ENCODE data around the gene MRPL40.
A peak's percentile ranks its signal among the peaks of the same experiment; 100 is the strongest.

DNA sequence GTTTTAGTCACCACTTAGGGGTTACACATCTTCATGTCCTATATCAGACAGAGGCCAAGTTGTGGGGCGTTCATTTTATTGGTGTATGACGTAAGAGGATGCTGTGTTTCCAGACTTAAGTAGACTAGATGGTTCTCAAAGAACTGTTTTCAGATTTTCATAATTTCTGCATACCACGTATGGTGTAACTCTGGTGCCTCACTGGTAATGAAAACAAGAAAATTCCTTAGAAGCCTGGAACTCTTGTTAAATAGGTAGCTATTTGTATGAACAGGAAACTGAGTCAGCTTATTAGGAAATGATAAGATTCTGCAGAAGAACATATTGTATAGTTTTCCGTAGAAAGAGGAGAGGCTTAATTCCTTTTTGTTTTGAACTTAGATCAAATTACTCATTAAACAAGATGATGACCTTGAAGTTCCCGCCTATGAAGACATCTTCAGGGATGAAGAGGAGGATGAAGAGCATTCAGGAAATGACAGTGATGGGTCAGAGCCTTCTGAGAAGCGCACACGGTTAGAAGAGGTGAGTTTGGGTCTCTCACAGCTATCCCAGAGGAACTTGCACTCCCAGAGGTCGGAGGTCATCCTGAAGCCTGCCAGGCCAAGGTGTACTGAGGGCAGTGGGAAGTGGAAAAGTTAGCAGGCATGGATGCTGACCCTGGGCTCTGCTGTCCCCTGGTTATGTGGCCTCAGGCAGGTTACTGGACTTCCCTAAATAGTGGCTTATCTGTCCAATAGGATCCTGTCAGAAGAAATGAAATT lies 51.3 kb downstream of the MRPL40 start:
- TF ChIP-seq, protein P1, sequence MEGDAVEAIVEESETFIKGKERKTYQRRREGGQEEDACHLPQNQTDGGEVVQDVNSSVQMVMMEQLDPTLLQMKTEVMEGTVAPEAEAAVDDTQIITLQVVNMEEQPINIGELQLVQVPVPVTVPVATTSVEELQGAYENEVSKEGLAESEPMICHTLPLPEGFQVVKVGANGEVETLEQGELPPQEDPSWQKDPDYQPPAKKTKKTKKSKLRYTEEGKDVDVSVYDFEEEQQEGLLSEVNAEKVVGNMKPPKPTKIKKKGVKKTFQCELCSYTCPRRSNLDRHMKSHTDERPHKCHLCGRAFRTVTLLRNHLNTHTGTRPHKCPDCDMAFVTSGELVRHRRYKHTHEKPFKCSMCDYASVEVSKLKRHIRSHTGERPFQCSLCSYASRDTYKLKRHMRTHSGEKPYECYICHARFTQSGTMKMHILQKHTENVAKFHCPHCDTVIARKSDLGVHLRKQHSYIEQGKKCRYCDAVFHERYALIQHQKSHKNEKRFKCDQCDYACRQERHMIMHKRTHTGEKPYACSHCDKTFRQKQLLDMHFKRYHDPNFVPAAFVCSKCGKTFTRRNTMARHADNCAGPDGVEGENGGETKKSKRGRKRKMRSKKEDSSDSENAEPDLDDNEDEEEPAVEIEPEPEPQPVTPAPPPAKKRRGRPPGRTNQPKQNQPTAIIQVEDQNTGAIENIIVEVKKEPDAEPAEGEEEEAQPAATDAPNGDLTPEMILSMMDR (IDR thresholded peaks at IDR 0.05; ENCODE audit: extremely low read depth in 1 of 2, insufficient read depth in 1 of 2, low read depth in 1 of 2, low read length in 2 of 2): no peak
- TF ChIP-seq POLR2AphosphoS5 (IDR thresholded peaks at IDR 0.05; ENCODE audit: insufficient read depth, low read depth, low read length) (peak; percentile 34), GATA2 (IDR thresholded peaks at IDR 0.05; ENCODE audit: insufficient read depth, insufficient read length, low read depth, low read length) (peak; percentile 72), EZH2 (IDR thresholded peaks at IDR 0.05; ENCODE audit: borderline replicate concordance, low read depth, low read length, severe bottlenecking) (no peak), MYC (IDR thresholded peaks at IDR 0.05; ENCODE audit: low read depth, low read length) (no peak)
- TF ChIP-seq, protein P2, sequence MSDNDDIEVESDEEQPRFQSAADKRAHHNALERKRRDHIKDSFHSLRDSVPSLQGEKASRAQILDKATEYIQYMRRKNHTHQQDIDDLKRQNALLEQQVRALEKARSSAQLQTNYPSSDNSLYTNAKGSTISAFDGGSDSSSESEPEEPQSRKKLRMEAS (IDR thresholded peaks at IDR 0.05; ENCODE audit: insufficient read depth, insufficient read length): no peak

Data from endothelial cell of umbilical vein (primary cell).